ENCODE measurements around the gene DDO. TPM values are rescaled to one million over a fixed set of nuclear protein-coding genes. Genes with fewer than 3 reads are reported as not detected.

Gene DDO
- total and polyA plus RNA-seq, 9 of the 15 experiments (the other 6 are each of a cell fraction or from before 2014, with no cell fraction given), result not detected

DNA sequence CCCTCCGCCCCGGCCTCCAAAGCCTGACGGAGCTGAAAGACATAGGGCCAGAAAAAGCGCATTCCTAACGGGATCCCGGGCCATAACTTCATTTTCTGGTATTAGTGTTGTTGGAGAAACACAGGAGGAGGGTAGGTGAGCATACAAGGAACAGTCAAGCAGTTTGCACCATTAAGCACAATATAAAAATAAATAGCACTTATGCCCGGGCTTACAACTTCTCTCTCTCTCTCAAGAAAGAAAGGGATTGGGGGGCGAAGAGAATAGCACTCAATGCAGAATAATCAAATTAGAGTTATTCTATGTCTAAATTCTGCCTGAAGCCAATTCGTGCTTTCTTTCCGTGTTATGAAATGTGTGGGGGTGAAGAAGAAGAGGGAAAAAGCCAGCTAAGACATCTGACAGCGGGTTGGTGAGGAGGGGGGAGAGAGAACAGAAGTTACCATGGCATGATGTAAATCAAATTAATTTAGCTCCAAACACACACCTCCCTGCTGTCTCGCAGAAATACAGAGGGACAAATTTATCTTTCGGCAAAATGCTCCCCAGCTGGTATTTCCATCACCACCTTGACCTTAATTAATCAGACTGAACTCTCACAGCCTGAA lies 56.7 kb downstream of the DDO start (continued):
- no peak for TF ChIP-seq ZNF398 (CRISPR knock-in tag; IDR thresholded peaks at IDR 0.05)
- TF ChIP-seq TCF7L2 (IDR thresholded peaks at IDR 0.05; ENCODE audit: low read depth, low read length), result no peak
- TF ChIP-seq, protein P1, sequence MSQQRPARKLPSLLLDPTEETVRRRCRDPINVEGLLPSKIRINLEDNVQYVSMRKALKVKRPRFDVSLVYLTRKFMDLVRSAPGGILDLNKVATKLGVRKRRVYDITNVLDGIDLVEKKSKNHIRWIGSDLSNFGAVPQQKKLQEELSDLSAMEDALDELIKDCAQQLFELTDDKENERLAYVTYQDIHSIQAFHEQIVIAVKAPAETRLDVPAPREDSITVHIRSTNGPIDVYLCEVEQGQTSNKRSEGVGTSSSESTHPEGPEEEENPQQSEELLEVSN (IDR thresholded peaks at IDR 0.05; ENCODE audit: borderline replicate concordance in 1 of 2, extremely low read depth in 1 of 2, insufficient read depth in 1 of 2, insufficient read length in 1 of 2, low read depth in 1 of 2, low read length in 1 of 2, poor library complexity in 1 of 2, severe bottlenecking in 1 of 2), result no peak
- TF ChIP-seq, protein P2, sequence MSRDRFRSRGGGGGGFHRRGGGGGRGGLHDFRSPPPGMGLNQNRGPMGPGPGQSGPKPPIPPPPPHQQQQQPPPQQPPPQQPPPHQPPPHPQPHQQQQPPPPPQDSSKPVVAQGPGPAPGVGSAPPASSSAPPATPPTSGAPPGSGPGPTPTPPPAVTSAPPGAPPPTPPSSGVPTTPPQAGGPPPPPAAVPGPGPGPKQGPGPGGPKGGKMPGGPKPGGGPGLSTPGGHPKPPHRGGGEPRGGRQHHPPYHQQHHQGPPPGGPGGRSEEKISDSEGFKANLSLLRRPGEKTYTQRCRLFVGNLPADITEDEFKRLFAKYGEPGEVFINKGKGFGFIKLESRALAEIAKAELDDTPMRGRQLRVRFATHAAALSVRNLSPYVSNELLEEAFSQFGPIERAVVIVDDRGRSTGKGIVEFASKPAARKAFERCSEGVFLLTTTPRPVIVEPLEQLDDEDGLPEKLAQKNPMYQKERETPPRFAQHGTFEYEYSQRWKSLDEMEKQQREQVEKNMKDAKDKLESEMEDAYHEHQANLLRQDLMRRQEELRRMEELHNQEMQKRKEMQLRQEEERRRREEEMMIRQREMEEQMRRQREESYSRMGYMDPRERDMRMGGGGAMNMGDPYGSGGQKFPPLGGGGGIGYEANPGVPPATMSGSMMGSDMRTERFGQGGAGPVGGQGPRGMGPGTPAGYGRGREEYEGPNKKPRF (IDR thresholded peaks at IDR 0.05; ENCODE audit: low read depth, low read length), result no peak
- no peak for TF ChIP-seq MCM3 (IDR thresholded peaks at IDR 0.05)
- TF ChIP-seq HCFC1 (IDR thresholded peaks at IDR 0.05; ENCODE audit: low read depth, low read length), result no peak
- TF ChIP-seq FOXJ3 (CRISPR knock-in tag; IDR thresholded peaks at IDR 0.05), result no peak
- TF ChIP-seq ZNF124 (CRISPR knock-in tag; IDR thresholded peaks at IDR 0.05), result no peak
- no peak for TF ChIP-seq RFX5 (IDR thresholded peaks at IDR 0.05; ENCODE audit: low read depth, low read length)
